ENCODE results near the gene DPEP1. TPM values are rescaled to one million over a fixed set of nuclear protein-coding genes. Genes with fewer than 3 reads are reported as not detected.

Gene DPEP1
- total RNA-seq, 1 experiment from 2014 or later = not detected

DNA sequence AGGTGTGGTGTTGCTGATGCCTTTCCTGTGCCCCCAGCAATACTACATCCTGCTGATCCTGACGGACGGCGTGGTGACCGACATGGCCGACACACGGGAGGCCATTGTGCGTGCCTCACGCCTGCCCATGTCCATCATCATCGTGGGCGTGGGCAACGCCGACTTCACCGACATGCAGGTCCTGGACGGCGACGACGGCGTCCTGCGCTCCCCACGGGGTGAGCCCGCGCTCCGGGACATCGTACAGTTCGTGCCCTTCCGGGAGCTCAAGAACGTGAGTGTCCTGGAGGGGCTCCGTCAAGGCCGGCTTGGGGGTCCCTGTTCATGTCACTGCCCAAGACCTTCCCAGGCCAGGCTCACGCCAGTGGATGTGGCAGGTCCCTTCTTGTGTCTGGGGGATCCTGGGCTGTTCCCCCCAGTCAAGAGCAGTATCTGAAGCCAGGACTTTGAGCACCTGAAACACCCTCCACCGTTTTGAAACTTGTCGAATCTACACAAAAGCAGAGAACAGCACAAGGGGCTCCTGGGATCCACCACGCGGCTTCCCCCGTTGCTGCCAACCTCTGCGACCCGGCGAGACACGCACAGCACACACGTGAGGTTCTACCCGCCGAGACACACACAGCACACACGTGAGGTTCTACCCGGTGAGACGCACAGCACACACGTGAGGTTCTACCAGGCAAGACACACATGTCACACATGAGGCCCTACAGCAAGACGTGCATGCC is 17.9 kb upstream of the DPEP1 start:
- in situ Hi-C loops (cut with HindIII; ENCODE audit: low pct_unique_long_range_greater_than_20kb, low sequenced_read_pairs) = no loop called here
- no peak for DNase-seq (ENCODE audit: low read depth)

DNA sequence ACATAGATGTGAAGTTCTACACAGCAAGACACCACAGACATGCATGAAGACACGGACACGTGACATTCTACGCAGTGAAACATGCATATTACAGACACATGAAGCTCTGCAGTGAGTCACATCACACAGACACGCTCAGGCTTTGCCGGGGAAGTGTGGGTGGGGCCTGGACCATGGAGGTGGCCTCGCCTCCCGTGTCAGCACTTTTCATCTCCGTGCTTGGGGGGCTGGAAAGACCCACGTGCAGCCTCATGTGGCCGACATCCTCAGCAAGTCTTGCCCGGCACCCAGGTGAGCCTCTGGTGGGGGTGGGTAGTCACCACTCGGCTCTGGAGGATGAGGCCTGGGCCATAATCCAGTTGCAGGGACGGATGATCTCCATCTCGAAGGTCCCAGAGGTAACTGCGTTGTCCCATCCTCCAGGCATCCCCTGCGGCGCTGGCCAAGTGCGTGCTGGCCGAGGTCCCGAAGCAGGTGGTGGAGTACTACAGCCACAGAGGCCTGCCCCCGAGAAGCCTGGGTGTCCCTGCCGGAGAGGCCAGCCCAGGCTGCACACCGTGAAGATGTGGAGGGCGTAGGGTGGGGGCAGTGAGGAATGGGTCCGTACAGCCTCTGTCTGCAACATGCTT is 17.3 kb upstream of the DPEP1 start:
- in situ Hi-C loops (cut with HindIII; ENCODE audit: low pct_unique_long_range_greater_than_20kb, low sequenced_read_pairs) = no loop called here
- no peak for DNase-seq (ENCODE audit: low read depth)

DNA sequence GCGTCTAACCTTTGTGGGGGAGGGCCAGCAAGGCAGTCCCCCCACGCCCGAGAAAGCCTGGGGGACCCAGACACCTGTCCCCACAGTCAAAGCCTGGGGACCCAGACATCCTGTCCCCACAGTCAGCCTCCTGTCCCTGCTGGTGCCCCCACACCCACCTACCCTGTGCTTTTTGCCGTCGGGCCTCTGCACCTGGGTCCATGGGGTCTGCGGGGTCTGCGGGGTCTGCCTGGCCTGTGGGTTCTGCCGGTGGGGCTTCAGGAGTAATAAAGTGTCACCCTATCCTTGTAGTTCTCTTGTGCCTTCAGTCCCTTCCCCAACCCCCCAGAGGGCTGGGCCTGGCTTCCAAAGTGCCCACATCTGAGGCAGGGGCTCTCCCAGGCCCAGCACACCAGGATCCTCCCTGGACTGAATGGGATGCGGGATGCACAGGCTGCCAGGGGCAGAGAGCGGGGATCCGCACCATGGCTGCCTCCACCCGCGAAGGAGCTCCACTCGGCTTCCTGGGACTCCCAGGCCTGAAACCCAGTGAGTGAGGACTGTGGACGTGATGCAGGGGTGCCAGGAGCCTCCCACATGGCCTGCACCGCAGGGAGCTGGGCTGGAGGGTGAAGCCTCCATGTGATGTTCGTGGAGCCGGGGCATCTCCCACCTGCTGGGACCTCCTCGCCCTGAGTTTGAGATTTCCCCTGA is 16.3 kb upstream of the DPEP1 start:
- in situ Hi-C loops (cut with HindIII; ENCODE audit: low pct_unique_long_range_greater_than_20kb, low sequenced_read_pairs) = no loop called here
- DNase-seq (ENCODE audit: low read depth) = no peak

DNA sequence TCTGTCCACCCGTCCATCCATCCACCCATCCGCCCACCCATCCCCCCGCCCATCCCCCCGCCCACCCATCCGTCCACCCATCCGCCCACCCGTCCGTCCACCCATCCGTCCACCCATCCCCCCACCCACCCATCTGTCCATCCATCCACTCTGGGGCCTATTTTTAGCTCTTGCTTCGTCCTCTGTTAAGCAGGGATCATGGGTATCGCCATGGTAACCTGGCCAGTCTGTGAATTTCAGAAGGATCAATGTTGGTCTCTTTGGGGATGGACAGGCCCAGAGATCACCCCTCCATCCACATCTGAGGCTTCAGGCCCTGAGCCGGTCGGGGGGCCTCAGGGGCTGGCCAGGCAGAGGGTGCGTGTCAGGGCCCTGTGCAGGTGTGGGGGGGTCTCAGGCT is 15.2 kb upstream of the DPEP1 start:
- no peak for DNase-seq (ENCODE audit: low read depth)
- in situ Hi-C loops (cut with HindIII; ENCODE audit: low pct_unique_long_range_greater_than_20kb, low sequenced_read_pairs) = no loop called here

DNA sequence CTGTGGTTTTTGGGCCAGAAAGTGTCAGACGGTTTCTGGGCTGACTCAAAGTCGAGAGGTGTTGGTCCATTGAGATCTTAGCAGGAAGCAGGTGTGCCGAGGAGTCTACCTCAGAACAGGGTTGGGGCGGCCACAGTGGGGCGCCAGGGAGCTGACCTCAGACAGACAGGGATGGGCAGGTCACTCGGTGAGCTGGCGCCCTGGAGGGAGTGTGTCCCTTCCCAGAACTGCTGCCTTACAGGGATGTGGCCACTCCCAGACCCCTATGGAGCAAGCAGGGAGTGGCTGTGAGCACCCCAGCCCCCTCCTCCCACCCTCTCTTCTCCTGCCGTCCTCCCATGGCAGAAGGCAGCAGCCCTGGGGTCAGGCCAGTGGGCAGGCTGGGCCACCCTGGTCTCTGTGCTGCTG is 14.0 kb upstream of the DPEP1 start:
- in situ Hi-C loops (cut with HindIII; ENCODE audit: low pct_unique_long_range_greater_than_20kb, low sequenced_read_pairs) = no loop called here
- peak; percentile 64 for DNase-seq (ENCODE audit: low read depth)

DNA sequence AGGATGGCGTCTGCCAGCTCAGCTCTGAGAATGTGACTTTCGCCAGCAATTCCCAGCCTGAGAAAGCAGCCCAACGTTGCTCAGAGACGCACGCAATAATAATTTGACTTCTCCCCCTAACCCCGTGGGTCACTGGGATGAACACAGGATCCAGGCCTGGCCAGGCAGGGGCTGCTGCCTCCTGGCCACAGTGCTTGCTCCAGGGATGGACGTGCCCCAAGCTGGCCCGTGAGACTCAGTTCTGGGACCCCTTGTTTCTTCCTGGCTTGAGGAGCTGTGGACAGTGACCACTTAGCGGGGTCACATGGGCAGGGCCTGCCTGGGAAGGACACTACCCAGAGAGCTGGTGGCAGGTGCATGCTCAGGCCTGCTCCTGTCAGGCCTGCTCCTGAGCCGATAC is 13.5 kb upstream of the DPEP1 start:
- in situ Hi-C loops (cut with HindIII; ENCODE audit: low pct_unique_long_range_greater_than_20kb, low sequenced_read_pairs) = no loop called here
- no peak for DNase-seq (ENCODE audit: low read depth)

DNA sequence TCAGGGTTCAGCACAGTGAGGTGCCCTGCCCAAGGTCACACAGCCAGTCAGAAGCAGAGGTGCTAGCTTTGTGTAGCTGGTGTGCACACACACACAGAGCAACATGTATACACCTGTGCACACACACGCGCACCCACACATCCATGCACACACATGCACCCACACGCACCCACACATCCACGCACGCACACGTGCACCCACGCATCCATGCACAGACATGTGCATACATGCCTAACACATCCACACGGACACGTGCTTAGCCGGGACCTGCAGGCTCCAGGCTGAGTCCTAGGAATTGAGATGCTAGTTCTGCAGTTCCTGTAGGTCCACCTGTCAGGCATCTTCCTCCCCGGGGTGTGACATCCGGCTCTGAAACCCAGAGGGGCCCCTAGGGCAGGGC is 13.0 kb upstream of the DPEP1 start:
- in situ Hi-C loops (cut with HindIII; ENCODE audit: low pct_unique_long_range_greater_than_20kb, low sequenced_read_pairs) = no loop called here
- DNase-seq (ENCODE audit: low read depth) = no peak

DNA sequence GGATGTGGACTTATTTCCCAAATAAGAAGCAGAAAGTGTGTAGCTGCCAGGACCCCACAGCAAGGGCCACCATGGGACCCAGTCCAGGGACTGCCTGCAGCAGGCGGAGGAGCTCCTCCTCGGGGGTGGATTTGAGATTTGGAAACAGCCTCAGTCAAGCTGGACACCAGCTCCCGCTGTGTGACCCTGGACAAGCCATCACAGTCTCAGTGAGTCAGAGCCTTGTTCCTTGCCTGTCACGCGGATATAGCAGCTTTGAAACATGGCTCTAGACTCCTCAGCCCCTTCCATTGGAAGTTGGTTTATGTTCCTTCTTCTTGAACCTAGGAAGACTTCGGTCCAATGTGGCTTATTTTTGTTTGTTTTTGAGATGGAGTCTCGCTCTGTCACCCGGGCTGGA is 12.5 kb upstream of the DPEP1 start:
- in situ Hi-C loops (cut with HindIII; ENCODE audit: low pct_unique_long_range_greater_than_20kb, low sequenced_read_pairs) = no loop called here
- no peak for DNase-seq (ENCODE audit: low read depth)

DNA sequence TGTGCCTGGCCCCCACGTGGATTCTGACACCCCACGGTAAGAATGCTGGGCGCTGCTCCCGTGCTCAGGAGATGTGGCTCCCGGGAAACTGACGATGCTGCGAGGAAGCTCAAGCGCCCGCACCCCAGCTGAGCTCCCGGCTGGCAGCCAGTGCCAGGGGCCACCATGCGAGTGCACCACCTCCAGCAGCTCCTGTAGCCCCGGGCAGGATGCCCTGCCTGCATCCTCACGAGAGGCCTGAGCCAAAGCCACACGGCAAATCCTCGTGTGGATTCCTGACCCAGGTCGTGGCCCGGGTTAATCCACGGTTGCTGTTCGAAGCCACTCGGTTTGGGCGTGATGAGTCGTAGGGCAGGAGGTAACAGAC is 11.6 kb upstream of the DPEP1 start:
- DNase-seq (ENCODE audit: low read depth) = no peak
- in situ Hi-C loops (cut with HindIII; ENCODE audit: low pct_unique_long_range_greater_than_20kb, low sequenced_read_pairs) = no loop called here

DNA sequence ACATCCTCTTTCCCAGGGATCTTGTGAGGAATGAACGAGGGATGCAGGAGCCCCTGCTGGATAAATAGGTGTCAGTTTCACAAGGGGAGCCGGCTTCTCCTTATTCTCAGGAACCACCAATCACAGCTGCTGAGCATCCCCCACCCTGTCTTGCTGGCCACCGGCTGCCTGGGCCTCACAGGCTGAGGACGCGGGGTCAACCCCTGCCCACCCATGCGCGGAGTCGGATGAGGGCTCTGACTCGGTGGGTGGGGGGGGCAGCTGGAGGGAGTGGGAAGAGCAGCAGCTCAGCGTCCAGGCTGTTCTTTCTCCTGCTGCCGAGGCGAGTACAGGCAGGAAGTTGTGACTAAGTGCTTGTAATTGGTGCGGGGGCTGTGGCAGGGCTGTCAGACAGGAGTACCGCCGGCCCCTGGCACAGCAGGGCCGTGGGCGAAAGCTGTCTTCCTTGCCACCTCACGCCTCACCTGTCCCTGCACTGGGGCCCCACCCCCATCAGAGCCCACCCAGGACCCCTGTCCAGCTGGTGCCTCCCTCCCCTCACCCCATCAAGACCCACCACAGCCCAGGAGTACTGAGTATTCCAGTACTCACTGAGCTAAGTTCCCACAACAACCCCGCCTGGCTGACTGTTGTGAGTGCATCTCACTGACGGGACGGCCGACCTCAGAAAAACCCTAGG is 11.0 kb upstream of the DPEP1 start:
- DNase-seq (ENCODE audit: low read depth) = peak; percentile 96
- in situ Hi-C loops (cut with HindIII; ENCODE audit: low pct_unique_long_range_greater_than_20kb, low sequenced_read_pairs) = no loop called here

DNA sequence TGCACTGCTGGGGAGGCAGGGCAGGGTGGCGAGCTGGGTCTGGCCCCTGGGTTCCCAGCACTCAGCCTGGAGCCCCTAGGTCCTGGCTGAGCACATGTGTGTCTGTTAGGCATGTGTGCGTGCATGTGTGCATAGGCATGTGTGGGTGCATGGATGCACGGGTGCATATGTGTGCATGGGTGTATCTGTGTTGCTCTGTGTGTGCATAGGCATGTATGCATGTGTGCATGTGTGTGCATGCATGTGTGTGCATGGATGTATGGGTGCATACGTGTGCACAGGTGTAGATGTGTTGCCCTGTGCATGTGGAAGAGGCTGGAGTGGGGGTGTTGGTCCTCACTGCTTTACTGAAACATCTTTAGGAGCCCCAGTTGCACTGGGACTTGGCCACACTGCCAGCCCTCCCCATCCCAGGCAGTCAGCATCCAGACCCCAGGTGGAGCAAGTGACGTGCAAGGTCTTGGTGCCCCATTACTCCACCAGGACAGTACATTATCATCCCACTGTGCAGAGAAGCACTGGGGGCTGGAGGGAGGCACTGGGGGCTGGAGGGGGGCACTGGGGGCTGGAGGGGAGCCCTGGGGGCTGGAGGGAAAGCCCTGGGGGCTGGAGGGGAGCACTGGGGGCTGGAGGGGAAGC is 10.4 kb upstream of the DPEP1 start:
- in situ Hi-C loops (cut with HindIII; ENCODE audit: low pct_unique_long_range_greater_than_20kb, low sequenced_read_pairs) = no loop called here

DNA sequence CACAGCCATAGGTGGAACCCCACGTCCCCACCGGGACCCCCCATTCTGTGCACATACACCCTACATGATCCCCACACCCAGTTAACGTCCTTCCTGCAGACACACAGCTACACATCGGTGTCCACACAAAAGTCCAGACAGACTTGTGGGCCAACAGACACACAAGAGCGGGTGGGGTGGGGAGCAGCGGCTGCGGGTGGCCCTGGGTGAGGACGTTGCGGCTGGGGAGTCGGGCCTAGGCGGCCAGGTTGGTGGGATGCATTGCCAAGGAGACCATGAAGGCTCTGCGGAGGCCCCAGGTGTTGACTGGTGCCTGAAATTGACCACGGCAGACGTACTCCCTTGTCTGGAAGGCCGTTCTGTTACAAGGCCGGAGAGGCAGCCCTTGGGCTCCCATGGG is 8.7 kb upstream of the DPEP1 start:
- in situ Hi-C loops (cut with HindIII; ENCODE audit: low pct_unique_long_range_greater_than_20kb, low sequenced_read_pairs) = no loop called here
- no peak for DNase-seq (ENCODE audit: low read depth)

More for the DNA sequence above, 10.4 kb upstream of the DPEP1 start:
- no peak for DNase-seq (ENCODE audit: low read depth)

DNA sequence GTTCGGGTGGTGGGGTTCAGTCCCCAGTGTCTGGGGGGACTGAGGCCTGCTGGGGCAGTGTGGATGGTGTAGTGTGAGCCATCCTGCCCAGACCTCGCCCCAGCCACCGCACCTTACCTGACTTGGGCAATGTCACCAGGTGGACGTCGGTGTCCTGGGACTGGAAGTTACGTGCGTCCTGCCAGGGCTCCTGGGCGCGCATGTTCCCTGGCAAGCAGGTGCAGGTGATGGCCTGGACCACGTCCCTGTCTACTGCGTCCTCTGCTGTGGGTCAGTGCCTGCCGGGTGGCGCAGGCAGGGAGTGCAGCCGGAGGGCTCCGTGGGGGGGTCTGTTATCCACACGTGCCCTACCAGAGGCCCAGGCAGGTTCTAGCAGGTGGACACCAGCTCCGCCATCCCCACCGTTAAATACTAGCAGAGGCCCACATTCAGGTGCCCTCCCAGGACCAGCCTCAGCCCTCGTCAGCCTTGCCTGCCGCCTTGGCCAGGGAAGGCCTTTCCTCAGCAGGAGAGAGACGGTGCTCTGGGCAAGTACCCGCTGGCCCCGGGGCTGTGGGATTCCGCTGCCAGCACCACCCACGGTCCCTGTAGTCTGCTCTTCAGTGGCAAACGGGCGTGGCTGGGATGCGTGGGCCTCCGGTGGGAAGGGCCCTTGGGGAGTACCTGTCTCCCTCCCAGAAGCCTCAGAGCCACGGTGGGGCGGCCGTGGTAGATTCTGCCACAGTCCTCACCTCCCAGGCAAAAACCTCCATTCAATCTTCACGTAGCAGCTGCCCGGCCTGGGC is 8.1 kb upstream of the DPEP1 start:
- DNase-seq (ENCODE audit: low read depth) = no peak
- in situ Hi-C loops (cut with HindIII; ENCODE audit: low pct_unique_long_range_greater_than_20kb, low sequenced_read_pairs) = no loop called here

DNA sequence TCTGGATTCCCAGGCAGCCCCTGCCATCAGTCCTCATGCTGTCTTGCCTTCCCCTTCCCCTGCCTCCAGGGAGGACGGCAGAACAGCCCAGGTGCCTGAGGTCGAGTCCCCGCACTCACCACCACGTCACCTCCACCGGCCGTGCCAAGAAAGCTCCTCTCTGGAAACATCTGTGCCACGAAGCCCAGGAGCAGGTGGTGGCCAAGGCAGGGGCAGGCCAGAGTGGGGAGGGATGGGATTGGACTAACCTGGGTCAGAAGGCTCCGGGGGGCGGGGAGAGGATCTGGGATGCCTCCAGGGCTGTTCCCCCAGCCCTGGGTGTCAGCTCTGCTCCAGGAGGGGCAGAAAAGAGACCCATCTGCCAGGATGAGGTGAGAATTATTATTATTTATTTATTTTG is 7.4 kb upstream of the DPEP1 start:
- in situ Hi-C loops (cut with HindIII; ENCODE audit: low pct_unique_long_range_greater_than_20kb, low sequenced_read_pairs) = no loop called here
- DNase-seq (ENCODE audit: low read depth) = no peak

DNA sequence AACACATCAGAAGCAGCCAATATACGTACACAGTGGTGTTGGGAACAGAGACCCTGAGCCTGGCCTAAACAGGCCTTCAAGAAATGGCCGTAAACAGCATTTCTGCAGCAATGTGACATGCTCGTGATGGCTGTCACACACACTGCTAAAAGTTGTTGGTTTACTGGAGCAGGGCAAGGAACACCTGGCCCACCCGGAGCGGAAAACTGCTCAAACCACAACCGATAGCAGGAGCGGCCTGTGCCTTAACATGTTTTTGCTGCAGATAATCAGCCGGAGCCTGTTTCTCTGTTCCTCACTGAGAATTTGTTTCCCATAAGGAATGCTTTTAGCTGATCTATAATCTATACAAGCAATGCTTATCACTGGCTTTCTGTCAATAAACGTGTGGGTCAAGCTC is 6.0 kb upstream of the DPEP1 start:
- DNase-seq (ENCODE audit: low read depth) = no peak
- in situ Hi-C loops (cut with HindIII; ENCODE audit: low pct_unique_long_range_greater_than_20kb, low sequenced_read_pairs) = no loop called here

DNA sequence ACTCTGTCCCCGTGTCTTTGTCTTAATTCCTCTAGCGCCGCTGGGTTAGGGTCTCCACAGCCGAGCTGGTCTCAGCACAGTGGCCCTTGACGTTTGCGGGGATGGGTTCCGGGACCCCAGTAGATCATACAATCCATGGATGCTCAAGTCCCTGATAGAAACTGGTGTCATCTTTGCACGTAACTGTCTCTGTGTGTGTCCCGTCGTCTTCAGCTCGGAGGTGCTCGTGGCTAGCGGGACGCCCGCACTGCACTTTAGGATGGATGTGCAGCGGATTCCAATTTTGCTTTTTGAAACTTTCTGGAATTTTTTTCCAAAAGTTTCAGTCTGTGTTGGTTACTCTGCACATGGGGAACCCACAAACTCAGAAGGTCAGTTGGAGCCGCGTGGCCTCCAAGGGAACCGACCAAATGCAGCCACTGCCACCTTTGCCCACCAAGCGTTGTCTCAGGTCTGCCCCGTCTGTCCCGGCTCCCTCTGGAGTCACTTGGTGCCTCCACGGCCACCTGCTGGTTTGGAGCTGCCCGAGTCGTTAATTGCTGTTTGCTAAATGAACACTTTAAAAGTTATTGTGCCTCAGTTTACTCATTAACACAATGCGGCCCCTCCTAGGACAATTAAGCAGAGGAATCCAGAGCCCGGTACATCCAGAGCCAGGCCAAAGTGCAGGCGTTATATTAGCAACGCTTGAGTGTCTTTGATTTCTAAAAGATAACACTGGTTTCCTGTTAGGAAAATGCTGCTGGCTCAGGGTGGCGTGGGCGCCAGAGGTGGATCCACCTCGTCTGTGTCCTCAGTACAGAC is 5.3 kb upstream of the DPEP1 start:
- in situ Hi-C loops (cut with HindIII; ENCODE audit: low pct_unique_long_range_greater_than_20kb, low sequenced_read_pairs) = no loop called here
- no peak for DNase-seq (ENCODE audit: low read depth)

DNA sequence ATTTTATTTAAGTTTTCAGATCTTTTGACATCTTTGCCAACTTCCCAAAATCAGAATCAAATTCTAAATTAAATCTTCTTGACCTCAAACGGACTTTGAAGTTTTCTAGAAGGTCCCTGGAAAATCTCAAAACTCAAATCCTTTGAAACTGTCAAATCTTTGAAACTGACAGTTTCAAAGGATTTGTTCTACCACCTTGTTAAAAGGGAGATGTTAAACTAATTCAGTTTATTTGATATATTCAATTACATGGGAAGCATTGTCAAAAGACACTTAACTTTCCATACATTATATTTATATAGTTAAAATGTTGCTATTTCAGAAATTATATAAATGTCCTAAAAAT is 3.4 kb upstream of the DPEP1 start:
- no peak for DNase-seq (ENCODE audit: low read depth)
- in situ Hi-C loops (cut with HindIII; ENCODE audit: low pct_unique_long_range_greater_than_20kb, low sequenced_read_pairs) = no loop called here

Data from Caki2 (cell line).